GM12878 (cell line): ENCODE results near the gene FOXR1. TPM values are rescaled to one million over a fixed set of nuclear protein-coding genes. Genes with fewer than 3 reads are reported as not detected.

Experiments
- CREM ChIP-seq: IDR thresholded peaks from 2 replicates; pipeline ENCODE4 v1.6.1; 2014; ENCODE audit warnings: antibody characterized with exemption, low read depth
- E2F8 ChIP-seq: fragments of 450-650 bp; IDR thresholded peaks from 2 replicates; pipeline ENCODE4 v1.6.1; 2018; ENCODE audit warnings: mild to moderate bottlenecking, low read depth, moderate library complexity; ENCODE audit not compliant: partially characterized antibody
- E4F1 ChIP-seq: fragments of 450-650 bp; IDR thresholded peaks from 2 replicates; pipeline ENCODE4 v1.6.1; 2018; ENCODE audit warnings: borderline replicate concordance, mild to moderate bottlenecking; ENCODE audit not compliant: partially characterized antibody
- HDAC6 ChIP-seq: fragments of 200-600 bp; sonication (generic); IDR thresholded peaks from one replicate; pipeline ENCODE4 v1.8.0; 2017; ENCODE audit warnings: antibody characterized with exemption; ENCODE audit not compliant: unreplicated experiment
- HDGF ChIP-seq: fragments of 450-650 bp; IDR thresholded peaks from 2 replicates; pipeline ENCODE4 v1.6.1; 2016; ENCODE audit warnings: antibody characterized with exemption
- HSF1 ChIP-seq: fragments of 150-350 bp; IDR thresholded peaks from 2 replicates; pipeline ENCODE4 v1.6.1; 2014; ENCODE audit warnings: mild to moderate bottlenecking, low read depth, low read length
- NR2C2 ChIP-seq: IDR thresholded peaks from 2 replicates; pipeline ENCODE4 v1.6.1; 2011; ENCODE audit warnings: borderline replicate concordance, low read depth; ENCODE audit not compliant: control insufficient read depth, insufficient read length
- NRF1 ChIP-seq: conservative IDR thresholded peaks from 2 replicates; pipeline ENCODE4 v1.6.1; 2011; ENCODE audit warnings: mild to moderate bottlenecking, low read depth, low read length, improper control_type of control experiment
- PBX3 ChIP-seq: IDR thresholded peaks from 2 replicates; pipeline ENCODE4 v1.6.1; 2011; ENCODE audit warnings: mild to moderate bottlenecking, low read depth, low read length, moderate library complexity; ENCODE audit not compliant: insufficient replicate concordance
- RELA ChIP-seq: fragments of 450-650 bp; IDR thresholded peaks from 2 replicates; pipeline ENCODE4 v1.8.0; 2014; ENCODE audit warnings: borderline replicate concordance; ENCODE audit not compliant: partially characterized antibody
- SUZ12 ChIP-seq: fragments of 200-600 bp; sonication (generic); IDR thresholded peaks from one replicate; pipeline ENCODE4 v1.6.1; 2018; ENCODE audit warnings: antibody characterized with exemption, mild to moderate bottlenecking; ENCODE audit not compliant: unreplicated experiment
- TAF1 ChIP-seq: IDR thresholded peaks from 2 replicates; pipeline ENCODE4 v1.6.1; 2011; ENCODE audit warnings: mild to moderate bottlenecking, low read depth, low read length, borderline replicate concordance
- ZBTB40 ChIP-seq: fragments of 450-650 bp; IDR thresholded peaks from 2 replicates; pipeline ENCODE4 v1.6.1; 2016; ENCODE audit warnings: mild to moderate bottlenecking, moderate library complexity, borderline replicate concordance
- ZNF207 ChIP-seq: fragments of 450-650 bp; IDR thresholded peaks from 2 replicates; pipeline ENCODE4 v1.6.1; 2014; ENCODE audit warnings: antibody characterized with exemption, mild to moderate bottlenecking, borderline replicate concordance
- polyA plus RNA-seq, 11 experiments: library from polyadenylated mRNA; depleted of rRNA in 4 of 11; unstranded in 6 of 11; stranded (reverse) in 5 of 11; fragments of >200 nt; fragmentation: Nextera tagmentation in 4 of 11; fragmentation: Illumina TruSeq in 1 of 11; extraction: Ambion mirVana in 4 of 11; extraction: Trizol in 1 of 11; gene quantifications; 1 replicate in 1 of 11; 2 replicates in 10 of 11; pipeline versions ENCODE4 v1.2.1 to v1.2.3, GENCODE V29; 2011 to 2016; ENCODE audit warnings: inconsistent platforms in 2 of 11, missing spikeins in 2 of 11, low read depth in 1 of 11
- total RNA-seq, 4 experiments: library from RNA; depleted of rRNA in 3 of 4; stranded (reverse); fragments of >200 nt in 3 of 4; fragmentation: Illumina TruSeq in 1 of 4; extraction: Trizol in 1 of 4; gene quantifications; 2 replicates each; pipeline versions ENCODE4 v1.2.1 to v1.2.3, GENCODE V29; 2013 to 2021

The FOXR1 gene
- total and polyA plus RNA-seq, 10 of the 15 experiments (the other 5 are each of a cell fraction or from before 2014, with no cell fraction given): not detected

GRCh38 chr11:119018074-119018938, 46.7 kb downstream of the FOXR1 start, which contains the start of the genes RPS25 and TRAPPC4 (continued):
- peak; percentile 90 for TF ChIP-seq E2F8
- peak; percentile 96 for TF ChIP-seq NR2C2
- TF ChIP-seq TAF1: peak; percentile 96
- peak; percentile 91 for TF ChIP-seq E4F1
- TF ChIP-seq ZNF207: peak; percentile 44; the same call in 1 of the 2 replicates
- peak; percentile 87 for TF ChIP-seq CREM
- peak; percentile 63 for TF ChIP-seq HDAC6
- TF ChIP-seq HSF1: peak; percentile 11; the same call in 1 of the 2 replicates
- 0 out of 2 replicates have a peak, but pooled peaks have one; percentile 30 for TF ChIP-seq HDGF
- no peak for TF ChIP-seq PBX3
- peak; percentile 47 for TF ChIP-seq NRF1
- peak; percentile 35 for TF ChIP-seq RELA
- TF ChIP-seq ZBTB40: peak; percentile 98
- TF ChIP-seq SUZ12: no peak
